Stimulated activated CD4-positive, alpha-beta T cell treated with anti-CD3 and anti-CD28 coated beads, Interleukin-15, amount 100 ng/mL, for 1 hour (primary cell): ENCODE results near the gene WNT7B.

ENCODE experiments used
- DNase-seq, 2 donors: peaks; one replicate each; pipeline ENCODE4 v3.0.0-alpha.2; 2020; ENCODE audit warnings: low read depth in 1 of 2, low spot score in 1 of 2

Gene WNT7B

DNA sequence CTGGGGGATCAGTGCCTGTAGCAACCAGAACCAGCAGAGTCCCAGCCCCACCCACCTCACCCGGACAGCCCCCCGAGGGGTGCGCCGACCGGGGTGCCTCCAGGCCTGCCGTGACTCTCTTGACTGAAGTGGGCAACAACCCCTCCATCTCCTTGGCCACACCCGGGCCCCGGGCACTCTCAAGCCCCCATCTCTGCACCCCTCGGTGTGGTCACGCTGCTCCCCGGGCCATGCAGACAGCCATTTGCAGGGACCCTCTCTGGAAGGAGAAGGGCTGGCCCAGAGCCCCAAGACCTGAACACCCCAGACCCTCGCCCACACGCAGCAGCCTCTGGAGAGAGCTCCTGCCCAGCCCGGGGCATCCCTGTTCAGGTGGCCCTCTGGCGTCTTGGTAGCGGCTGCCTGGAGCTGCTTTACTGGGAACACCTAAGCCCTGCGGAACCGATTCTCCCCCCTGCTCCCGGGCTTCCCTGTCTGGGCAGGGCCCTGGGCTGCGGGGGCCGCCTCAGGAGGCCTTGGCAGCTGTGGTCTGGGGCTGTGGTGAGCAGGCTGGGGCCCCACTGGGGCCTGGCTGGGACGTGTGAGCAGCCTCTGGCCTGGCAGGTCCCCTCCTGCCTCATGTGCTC is 84.9 kb downstream of the WNT7B start:
- DNase-seq, result no peak

DNA sequence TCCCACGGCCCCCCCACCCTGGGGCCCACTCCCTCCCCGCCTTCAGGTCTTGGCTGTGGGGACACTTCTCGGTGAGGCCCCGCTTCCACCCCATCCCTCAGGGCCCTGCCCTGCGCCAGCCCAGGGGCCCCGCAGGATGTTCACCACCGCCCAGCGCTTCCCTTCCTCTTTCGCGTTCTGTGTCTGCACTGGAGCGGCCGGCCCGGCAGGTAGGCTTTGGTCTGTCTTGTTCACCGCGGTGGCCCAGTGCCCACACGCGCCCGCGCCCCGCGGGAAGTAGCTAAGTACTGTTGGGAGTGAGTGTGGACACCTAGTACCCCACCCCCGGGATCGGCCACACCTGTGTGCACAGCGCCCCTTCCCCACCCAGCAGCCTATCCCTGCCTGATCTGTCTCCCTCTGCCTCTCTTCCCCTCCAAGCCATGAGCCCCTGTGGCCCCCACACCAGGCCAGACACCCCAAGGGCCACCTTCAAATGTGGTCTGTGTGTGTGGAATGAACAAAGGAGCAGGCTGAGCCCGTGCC is 85.4 kb downstream of the WNT7B start:
- DNase-seq, result no peak

DNA sequence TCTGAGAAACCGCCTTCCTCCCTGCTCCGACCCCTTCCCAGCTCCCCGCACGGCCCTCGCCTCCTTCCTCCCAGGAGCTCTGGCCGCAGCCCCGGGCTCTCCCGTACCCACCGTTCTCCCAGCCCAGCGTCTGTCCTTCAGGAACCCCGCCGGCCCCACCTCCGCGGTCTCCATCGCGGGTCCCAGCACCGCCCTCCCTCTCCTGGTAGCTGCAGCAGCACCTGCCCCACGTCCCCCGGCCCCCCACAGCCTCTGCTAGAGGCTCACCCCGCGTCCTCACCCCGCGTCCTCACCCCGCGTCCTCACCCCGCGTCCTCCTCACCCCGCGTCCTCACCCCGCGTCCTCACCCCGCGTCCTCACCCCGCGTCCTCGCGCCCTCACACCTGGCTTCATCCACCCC is 85.9 kb downstream of the WNT7B start:
- no peak for DNase-seq

DNA sequence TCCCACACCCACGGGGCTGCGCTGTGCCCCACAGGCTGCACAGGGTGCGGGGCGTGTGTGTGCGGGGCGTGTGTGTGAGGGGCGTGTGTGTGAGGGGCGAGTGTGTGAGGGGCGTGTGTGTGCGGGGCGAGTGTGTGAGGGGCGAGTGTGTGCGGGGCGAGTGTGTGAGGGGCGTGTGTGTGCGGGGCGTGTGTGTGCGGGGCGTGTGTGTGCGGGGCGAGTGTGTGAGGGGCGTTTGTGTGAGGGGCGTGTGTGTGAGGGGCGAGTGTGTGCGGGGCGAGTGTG is 86.7 kb downstream of the WNT7B start:
- DNase-seq, result no peak

DNA sequence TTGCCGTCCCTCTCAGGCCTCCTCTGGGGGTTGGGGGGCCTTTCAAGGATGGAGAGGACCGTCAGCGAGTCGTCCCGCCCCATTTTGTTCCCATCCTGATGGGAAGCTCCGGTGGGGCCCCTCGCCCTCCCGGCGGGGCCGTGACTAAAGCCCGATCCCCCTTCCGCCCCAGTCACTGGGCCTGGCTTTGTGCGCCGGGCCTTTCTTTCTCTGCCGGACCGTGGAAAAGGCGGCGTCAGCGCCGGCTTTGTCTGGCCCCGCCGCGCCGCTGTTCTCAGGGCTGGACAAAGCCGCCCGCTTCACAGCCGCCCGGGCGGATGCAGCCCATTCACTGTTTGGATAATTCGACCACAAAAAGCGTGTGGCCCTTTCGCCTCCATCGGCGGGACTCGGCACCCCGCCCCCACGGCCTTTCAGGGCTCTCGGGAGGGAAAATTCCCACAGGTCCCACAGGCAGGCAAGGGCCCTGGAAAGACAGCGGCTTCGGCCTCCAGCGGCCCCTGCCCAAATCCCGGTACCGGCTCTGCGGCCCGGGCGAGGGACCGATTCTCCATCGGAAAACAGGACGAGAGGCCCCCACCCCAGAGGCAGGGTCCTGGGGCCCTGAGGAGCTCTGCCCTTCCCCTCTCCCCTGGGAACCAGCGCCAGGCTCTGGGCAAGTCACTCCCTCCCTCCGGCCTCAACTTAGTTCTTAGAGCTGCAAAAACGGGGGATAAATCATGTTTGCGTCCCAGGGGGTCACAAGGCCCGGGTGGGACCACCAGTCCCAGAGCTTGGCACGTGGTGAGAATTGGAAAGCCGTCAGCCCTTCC is 87.2 kb downstream of the WNT7B start:
- DNase-seq, result no peak

DNA sequence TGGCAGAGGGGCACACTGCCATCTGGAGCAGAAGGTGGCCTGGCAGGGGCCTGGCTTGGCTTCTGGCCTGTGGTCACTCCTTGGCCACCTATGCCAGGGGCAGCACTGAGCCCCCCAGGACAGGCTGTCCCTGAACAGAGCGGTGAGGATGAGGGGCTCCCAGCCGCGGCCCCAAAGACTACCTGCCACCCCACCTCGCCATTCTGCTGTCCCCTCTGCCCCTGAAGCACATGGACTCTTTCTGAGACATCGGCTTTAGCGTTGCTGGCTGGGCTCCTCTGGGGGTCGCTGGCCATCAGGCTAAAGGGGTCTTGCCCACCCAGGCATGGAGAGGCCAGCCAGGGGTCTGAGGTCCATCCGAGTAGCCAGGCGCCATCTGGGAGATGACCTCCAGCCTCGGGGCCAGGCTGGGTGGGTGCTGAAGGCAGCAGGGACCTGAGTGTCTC is 87.8 kb downstream of the WNT7B start:
- no peak for DNase-seq

DNA sequence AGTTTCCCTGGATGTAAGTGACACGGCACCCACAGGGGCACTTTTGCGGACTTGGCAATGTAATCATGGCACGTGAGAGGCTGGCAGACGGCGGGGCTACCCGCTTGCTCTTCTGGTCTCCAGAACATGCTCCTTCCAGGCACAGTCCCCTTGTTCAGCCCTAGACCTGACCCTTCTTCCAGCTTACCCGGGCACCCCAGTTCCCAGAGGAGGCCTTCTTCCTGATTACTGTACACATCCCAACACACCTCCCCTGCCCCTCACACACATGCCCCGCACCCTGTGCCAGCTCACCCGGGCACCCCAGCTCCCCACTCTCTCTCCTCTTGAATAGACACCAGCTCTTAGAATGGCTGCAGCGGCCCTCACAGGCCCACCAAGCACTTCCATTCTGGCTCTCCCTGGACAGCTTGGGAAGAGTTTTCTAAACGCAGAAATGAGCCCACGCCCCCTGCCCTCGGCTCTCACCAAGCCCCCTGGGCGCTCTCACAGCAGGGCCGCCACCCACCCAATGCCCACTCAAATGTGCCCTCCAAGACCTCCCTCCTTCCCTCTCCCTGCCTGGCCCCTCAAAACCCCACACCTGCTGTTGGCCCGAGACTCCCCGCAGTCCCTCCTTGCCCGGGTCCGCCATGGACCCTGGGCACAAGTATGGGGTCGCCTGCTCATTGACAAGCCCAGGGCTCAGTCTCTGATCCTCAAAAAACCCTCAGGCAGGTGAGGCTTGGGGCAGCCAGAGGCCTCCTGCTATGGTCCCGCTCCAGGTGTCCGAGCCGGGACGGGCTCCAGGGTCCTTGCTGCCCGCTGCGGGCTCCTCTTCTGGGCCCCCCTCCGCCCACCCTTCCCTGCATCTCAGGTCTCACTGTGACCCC is 88.5 kb downstream of the WNT7B start:
- DNase-seq, result no peak

DNA sequence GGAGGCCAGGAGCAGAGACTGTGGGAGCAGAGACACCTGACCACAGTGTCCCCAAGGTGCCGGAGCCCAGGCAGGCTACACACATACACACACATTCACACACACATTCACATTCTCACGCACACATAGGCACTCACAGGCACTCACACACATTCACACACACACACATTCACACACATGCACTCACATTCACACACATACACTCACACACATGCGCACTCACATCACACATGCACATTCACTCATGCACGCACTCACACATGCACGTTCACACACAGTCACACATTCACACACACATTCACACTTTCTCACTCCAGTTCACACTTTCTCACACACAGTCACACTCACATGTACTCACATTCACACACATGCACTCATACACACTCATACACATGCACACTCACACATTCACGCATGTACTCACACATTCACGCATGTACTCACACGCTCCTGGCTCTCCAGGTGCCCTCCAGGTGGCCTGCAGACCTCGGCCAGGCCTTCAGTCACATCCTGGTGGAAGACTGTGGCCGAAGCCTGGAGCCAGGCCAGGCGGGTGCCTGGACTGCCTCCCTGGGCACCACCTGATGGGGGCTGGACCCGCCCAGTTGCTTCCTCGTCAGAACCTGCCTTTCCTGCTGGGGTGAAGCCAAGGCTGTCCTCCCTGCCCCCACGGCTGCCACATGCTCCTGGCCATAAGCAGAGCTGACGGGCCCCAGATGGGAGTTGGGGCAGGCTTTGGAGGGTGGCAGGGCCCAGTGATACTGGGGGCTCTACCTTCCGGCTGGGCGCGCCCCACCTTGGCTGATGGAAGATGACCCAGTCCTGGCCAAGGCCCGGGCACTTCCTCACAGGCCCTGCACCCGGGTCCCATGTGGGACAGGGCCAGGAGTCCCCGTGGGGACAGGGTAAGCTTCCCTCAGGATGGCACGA is 89.5 kb downstream of the WNT7B start:
- DNase-seq, result no peak

DNA sequence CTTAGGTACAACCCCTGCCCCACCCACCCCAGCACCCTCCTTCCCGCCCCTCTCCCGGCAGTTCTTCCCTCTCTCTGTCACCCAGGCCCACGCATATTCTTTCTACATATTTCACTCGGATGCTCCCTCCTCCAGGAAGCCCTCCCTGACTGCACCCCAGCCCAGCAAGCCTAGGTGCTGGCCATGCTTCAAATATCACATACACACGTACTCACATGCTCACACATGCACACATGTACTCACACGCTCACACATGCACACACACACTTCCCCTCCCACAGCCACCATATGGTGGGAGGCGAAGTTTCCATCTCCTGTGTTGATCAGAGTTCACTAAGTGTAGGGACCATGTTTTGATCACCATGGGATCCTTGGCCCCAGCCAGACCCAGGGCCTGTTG is 90.4 kb downstream of the WNT7B start:
- no peak for DNase-seq

DNA sequence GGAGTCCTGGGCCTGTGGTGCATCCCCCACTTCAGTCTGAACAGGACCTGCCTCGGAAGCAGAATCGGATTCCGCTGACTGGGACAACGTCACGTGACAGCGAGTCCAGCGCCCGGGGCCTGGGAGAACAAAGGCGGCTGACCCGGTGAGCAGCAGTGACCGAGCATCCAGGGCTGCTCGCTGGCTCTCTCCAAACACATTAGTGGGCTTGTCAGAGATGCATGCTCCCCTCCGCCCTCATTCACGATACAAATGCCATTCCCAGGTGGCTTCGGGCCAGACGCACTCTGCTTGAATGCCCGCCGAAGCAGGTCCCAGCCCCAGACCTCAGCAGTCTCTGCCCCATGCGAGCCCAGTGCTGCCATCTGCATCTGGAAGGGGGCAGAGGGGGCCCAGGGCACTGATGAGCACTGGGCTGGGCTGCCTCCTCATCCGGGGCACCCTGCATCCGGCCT is 91.0 kb downstream of the WNT7B start:
- no peak for DNase-seq

DNA sequence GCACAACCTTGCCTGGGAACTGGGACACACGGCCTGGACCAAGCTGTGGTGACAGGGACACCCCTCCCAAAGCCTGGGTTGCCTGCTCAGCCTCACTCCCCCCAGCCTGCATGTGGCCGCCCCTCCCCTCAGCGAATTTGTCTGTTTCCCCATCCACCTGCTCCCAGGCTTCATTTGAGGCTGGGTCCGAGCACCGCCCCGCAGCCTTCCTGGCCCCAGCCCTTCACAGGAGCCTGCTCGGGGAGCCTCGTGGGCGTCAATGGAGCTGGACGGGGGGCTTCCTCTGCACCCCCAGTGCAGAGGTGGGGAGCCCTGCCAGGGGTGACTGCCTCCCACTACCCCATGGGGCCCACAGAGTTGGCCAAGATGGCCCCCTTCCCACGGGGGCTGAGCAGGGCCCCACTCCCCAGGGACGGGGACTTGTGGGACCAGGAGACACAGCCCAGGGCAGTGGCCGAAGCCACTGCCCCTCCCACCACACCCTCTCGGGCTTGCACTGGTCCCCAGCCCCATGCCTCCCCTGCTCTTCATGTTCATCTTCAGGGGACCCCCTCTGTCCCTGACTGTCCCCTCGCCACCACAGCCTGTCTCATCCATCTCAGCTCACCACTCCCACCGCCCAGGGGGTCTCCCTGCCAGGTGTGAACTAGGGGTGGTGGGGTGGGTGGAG is 91.7 kb downstream of the WNT7B start:
- DNase-seq, result no peak

DNA sequence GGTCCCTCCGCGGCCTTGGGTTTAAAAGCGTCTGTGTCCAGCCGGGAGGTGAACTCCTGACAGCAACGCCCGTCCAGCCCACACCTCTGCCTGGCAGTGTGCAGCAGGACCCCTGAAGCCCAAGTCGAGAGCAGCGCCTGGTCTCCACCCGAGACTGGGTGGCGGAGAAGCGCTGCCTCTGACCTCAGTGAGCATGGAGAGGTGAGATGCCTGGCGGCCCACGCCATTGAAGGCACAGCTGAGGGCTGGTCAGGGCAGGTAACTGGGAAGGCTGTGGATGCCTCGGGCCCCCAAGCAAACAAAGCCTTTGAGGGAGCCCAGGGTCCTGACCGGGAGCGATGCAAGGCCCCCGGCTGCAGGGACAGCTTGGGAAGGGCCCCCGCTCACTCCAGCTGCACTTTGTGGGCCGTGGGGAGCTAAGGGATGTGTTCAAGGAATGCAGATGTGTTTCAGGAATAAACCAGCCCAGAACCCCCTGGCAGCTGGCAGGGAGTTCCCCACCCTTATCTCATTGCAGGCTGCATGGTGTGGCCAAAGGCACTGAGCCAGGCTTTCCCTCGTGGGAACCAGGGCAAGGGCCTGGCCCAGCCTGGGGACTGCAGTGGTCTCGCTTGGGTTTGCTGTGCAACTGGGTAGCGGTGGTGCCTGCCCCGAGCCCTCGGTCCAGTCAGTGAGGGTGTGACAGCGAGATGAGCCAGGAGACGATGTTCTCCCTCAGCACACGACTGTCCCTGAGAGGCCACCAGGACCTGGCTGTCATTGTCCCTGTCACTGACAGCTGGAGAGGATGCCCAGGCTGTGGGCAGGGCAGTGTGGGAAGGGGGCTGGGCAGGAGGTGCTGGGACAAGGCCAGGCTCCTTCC is 92.5 kb downstream of the WNT7B start:
- DNase-seq, result no peak

DNA sequence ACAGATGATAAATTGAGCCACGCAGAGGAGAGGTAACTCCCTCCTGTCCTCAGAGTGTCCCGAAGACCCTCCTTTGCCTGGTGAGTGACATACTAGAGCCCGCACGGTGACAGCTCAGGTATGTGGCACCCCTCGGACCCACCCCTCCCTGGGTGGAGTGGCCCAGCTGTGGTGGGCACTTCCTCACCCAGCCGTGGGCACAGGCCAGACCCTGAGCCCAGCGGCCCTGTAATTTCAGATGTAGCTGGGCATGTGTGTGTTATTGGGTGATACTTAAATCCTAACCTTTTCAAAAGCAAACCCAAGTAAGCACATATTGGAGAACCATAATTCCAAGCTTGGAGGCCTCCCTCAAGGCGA is 93.2 kb downstream of the WNT7B start:
- DNase-seq, result no peak

DNA sequence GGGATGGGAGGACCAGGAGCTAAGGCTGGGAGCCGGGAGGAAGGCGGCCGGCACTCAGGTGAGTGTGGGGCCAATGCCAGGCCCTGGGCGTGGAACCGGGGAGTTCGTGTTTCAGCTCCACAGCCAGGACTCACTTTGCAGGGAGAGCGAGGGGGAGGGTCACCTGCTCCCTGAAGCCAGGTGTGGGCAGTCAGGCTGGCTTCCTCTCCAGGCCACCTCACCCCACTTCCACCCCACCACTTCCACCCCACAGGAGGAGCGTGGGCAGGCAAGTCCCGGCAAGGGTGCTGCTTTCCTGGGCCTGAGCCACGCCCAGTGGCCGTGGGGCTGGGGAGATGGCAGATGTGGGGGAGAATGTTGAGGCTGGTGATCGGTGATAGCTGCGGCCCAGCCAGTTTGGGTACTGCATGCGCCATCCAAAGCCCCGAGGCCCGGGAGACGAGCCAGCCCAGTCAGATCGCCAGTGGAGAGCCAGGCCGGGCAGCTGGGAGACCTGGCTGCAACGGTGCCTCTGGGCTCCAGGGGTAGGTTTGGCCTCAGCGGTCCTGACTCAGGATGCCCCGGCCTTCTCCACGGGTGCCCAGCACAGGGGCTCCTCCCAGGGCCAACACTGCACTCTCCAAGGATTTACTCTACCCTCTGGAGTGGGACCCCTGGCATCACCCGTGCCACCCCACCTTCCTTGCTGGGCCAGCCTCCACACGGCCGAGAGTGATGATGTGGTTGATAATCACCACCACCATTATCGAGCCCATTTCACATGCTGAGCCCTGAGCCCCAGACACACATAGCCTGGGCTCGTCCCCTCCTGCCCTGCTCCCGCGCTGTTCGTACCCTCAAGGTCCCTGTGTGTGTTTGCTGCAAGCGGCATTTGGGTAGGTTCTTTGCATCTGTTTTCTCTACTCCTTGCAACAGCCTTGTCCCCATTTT is 93.8 kb downstream of the WNT7B start:
- DNase-seq, result no peak

DNA sequence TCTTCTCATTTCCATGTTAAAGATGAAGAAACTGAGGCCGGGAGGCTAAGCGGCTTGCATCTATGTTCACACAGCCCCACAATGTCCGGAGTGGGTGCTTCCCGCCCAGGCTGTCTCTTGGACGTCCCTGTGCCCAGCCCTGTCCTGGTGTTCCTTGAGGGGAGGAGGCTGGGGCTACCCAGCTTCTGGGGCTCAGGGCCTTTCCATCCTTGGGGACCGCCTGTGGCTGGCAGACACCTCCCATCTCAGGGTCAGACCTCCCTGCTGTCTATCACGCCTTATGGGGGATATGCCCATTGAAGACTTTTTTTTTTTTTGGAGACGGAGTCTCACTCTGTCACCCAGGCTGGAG is 95.5 kb downstream of the WNT7B start:
- no peak for DNase-seq

DNA sequence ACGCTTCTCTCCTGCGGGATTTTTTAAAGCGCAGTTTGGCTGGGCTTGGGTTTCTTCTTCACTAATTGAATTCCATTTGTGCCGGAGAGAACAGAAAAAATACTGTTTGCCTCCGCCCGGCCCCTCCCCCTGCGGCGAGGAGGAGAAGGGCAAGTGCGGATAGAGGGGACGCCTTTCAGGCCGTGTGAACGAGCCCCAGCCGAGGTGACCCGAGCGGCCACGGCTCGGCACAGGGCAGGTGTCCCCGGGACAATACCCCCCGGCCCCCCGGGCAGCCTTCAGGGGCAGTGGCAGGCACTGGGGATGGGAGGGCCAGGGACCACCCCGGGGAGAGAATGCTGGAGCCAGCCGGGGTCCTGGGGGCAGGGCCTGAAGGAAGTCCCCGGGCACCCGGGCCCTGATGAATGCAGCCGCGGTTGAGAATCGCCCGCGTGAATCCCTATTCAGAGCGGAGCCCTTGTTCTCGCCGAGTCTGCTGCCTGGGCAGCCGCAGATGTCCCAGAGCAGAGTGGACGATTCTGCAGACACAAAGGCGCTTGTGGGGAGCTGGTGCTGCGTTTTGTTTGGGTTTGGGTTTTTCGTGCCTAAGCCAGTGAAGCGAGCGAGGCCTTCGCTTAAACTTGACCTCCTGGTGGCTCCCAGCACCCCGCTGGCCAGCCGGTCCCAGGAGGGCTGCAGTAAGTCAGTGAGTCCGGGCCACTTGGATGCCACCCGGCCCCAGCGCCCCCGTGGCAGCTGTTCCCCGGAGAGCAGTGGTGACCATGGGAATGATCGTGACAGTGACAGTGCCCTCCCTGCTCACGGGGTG is 96.0 kb downstream of the WNT7B start:
- no peak for DNase-seq

DNA sequence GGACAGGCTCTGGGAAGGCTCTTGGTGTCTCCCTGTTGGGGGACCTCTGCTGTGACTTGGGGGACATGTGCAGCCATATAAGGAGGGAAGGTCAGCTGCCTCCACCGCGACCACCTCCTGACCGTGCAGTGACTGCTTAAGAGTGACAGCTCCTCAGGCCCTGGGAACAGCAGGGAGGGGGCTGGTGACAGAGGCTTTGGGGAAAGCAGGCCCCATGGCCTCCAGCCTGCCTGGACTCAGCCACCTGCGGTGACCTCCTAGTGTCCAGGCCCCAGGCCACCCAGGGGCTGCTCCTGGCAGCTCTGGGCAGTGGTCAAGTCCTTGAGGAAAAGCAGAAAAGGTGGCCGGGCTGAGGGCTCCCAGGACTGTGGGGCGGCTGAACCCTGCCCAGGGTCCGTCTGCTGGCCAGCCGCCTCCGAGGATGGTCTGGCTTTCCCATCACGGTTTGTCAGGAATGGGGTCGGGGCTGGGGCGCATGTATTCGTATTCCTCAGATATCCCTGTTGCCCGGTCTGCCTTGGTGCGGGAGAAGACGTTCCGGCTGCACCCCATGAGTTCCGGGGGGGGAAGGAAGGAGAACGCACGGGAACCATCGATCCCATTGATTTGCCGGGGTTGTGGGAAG is 96.8 kb downstream of the WNT7B start:
- DNase-seq, result no peak
